ENCODE results near the gene HHLA2.

Gene HHLA2

DNA sequence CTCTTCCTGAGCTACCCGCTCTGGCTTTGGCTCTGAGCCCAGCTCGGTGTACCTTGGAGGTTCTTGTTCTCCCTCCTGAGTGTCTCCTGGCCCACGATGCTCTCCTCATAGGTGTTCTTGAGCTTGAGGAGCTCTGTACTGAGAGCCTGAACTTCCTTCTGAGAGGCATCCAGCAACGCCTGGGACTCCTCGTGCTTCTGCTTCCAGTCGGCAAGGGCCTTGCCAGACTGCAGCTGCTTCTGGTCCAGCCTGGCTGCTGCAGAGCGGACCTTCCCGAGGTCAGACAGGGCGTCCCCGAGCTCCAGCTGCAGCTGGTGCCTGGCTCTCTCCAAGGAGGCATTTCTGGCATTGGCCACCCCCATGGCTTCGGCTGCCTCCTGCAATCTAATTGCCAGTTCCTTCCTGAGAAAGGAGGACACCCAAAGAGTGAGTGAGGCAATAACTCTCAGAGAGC, 114.2 kb downstream of the HHLA2 start:
- no peak for TF ChIP-seq CTCF (IDR thresholded peaks at IDR 0.05; ENCODE audit: low read depth, low read length)
- no peak for DNase-seq (ENCODE audit: low read depth, low spot score)
- in situ Hi-C loops (cut with HindIII; ENCODE audit: low sequenced_read_pairs) = no loop called here
- no peak overlapping the region for H3K4me3 ChIP-seq (ENCODE audit: low read depth, low read length)

- DNase-seq (ENCODE audit: low read depth, low spot score) = no peak
- no peak for TF ChIP-seq CTCF (IDR thresholded peaks at IDR 0.05; ENCODE audit: low read depth, low read length)
- H3K4me3 ChIP-seq (ENCODE audit: low read depth, low read length) = no peak overlapping the region
- in situ Hi-C loops (cut with HindIII; ENCODE audit: low sequenced_read_pairs) = no loop called here
Observed at GRCh38 chr3:108412121-108412750, 115.9 kb downstream of the HHLA2 start.

DNA sequence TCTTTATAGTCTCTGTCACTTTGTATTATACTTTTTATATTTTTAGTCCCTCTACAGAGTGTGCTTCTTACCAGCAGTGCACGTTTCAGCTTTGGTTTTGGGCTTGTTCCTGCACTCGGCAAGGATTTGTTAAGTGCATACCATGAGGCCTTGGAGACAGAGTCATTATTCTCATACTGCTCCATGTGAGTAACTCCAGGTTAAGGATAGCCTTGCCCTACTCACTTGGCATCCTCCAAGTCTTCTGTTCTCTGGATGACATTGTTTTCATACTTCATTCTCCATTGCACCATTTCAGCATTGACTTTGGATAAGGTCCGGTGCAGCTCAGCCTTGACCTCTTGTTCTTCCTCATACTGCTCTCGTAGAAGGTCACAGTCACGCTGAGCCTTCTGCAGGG, 117.7 kb downstream of the HHLA2 start:
- no peak overlapping the region for H3K4me3 ChIP-seq (ENCODE audit: low read depth, low read length)
- in situ Hi-C loops (cut with HindIII; ENCODE audit: low sequenced_read_pairs) = no loop called here
- DNase-seq (ENCODE audit: low read depth, low spot score) = no peak
- no peak for TF ChIP-seq CTCF (IDR thresholded peaks at IDR 0.05; ENCODE audit: low read depth, low read length)

- DNase-seq (ENCODE audit: low read depth, low spot score) = no peak
- H3K4me3 ChIP-seq (ENCODE audit: low read depth, low read length) = no peak overlapping the region
- TF ChIP-seq CTCF (IDR thresholded peaks at IDR 0.05; ENCODE audit: low read depth, low read length) = no peak
- in situ Hi-C loops (cut with HindIII; ENCODE audit: low sequenced_read_pairs) = no loop called here
Observed at GRCh38 chr3:108415661-108416060, 119.3 kb downstream of the HHLA2 start.

DNA sequence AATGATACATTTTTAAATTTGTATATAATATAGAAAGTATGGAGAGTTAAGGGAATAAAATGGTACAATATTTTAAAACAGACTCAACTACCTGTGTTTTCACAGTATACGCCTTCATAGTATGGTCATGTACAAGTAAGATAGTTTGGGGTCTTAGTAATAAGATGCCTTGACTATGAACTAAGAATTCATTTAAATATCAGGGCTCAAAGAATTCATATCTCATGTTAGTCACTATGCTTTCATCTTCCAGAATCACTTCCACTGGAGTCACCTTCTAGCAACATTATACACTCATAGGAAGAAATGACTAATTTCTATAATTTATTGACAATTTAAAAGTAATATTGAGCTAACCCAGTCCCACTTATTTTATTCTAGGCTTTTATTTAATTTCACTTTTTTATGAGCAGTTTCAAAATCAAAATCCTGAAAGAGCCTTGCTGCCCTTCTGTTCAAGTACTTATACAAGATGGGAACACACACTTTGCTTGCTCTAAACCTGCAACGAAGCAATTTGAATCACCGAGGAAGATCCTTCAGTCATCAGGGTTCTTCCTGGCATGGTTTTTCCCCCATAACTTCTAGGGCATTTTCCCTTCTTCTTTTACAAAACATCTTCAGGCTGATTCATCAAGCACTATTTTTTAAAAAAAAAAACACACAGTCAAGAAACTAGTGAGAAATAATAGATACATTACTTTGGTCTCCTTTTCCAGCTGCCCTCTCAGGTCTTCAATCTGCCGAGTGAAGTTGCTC, 119.9 kb downstream of the HHLA2 start:
- TF ChIP-seq CTCF (IDR thresholded peaks at IDR 0.05; ENCODE audit: low read depth, low read length) = no peak
- in situ Hi-C loops (cut with HindIII; ENCODE audit: low sequenced_read_pairs) = no loop called here
- no peak for DNase-seq (ENCODE audit: low read depth, low spot score)
- no peak overlapping the region for H3K4me3 ChIP-seq (ENCODE audit: low read depth, low read length)

DNA sequence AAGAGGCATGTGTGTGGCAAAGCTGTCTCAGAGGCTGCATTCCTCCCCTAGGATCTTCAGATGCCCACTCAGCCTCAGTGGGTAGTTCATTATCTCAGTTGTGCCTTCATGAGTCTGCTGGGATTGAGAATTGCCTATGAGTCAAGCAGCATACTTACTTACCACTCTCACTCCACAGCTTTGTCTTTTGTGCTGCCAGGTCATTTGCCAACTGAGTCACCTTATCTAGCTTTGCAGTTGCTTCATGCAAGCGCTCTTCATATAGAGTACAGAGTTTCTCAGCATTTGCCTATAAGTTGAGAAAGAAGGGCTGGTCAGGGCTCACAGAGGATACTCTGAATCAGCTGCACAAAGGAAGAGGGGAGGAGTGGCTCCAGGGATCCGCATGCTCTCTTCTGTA, 124.6 kb downstream of the HHLA2 start:
- no peak overlapping the region for H3K4me3 ChIP-seq (ENCODE audit: low read depth, low read length)
- no peak for TF ChIP-seq CTCF (IDR thresholded peaks at IDR 0.05; ENCODE audit: low read depth, low read length)
- peak; percentile 83 for DNase-seq (ENCODE audit: low read depth, low spot score)
- in situ Hi-C loops (cut with HindIII; ENCODE audit: low sequenced_read_pairs) = no loop called here

Measured in astrocyte of the spinal cord (primary cell).